Pancreas (tissue), 10 donors: ENCODE data around the gene LRIG3. TPM values are rescaled to one million over a fixed set of nuclear protein-coding genes. Genes with fewer than 3 reads are reported as not detected.

Experiments used
- ATAC-seq, 4 donors: fragments of 200-7000 bp; cut with Tn5 transposase; one replicate each; pipeline versions ENCODE4 v1.8.0 to v1.9.1; 2020; ENCODE audit warnings: mild to moderate bottlenecking in 4 of 4, moderate library complexity in 4 of 4
- DNase-seq, 6 donors: peaks; one replicate each; pipeline ENCODE4 v3.0.0-alpha.2; 2020
- FAIRE-seq: peaks from 2 replicates; lab custom pipeline; 2012; peaks lifted over from hg19 to GRCh38; lab: Jason Lieb, UNC
- H3K27ac ChIP-seq, 4 donors: fragments of 200-600 bp; sonication (generic); 1 replicate in 3 of 4; 2 replicates in 1 of 4; pipeline versions ENCODE4 v1.5.0 to v1.8.0; 2020
- H3K27me3 ChIP-seq, 4 donors: fragments of 200-600 bp; one replicate each; pipeline ENCODE4 v1.8.0; 2021
- H3K36me3 ChIP-seq, 3 donors: fragments of 200-600 bp; sonication (generic) in 1 of 3; one replicate each; pipeline versions ENCODE4 v1.5.0 to v1.8.0; 2020 to 2021
- H3K4me1 ChIP-seq, 3 donors: fragments of 200-600 bp; one replicate each; pipeline ENCODE4 v1.8.0; 2021
- H3K4me3 ChIP-seq, 4 donors: fragments of 200-600 bp; sonication (generic) in 2 of 4; one replicate each; pipeline versions ENCODE4 v1.5.0 to v1.8.0; 2020 to 2021
- H3K9me3 ChIP-seq, 4 donors: fragments of 200-600 bp; one replicate each; pipeline ENCODE4 v1.8.0; 2021
- WGBS, 2 donors: extraction: QIAGEN DNeasy Blood & Tissue Kit; methylation state at CpG; one replicate each; pipeline ENCODE4 v1.1.7; 2013; 5-methylcytosine and 5-hydroxymethylcytosine counted together
- intact Hi-C, 3 donors: fragments of 100-400 bp; cut with DNase I; formaldehyde crosslinking; loops; one replicate each; pipeline versions ENCODE4 v1.11.1 to v1.14.2; 2022
- polyA plus RNA-seq, 2 donors: library from polyadenylated mRNA; stranded (reverse); fragments of 200-250 nt; gene quantifications; one replicate each; pipeline ENCODE4 v1.2.3, GENCODE V29; 2013
- total RNA-seq, 6 donors: library from RNA; stranded (reverse); fragmentation: NEBNext Ultra II Directional in 4 of 6; extraction: Animal tissue kit (Norgen Biotek cat#: 25700) in 4 of 6; gene quantifications; one replicate each; pipeline versions ENCODE4 v1.2.1 to v1.2.4, GENCODE V29; 2021 to 2023
- TF ChIP-seq, protein P1 (sequence below), 4 donors: fragments of 200-600 bp; sonication (generic) in 3 of 4; IDR thresholded peaks; one replicate each; pipeline versions ENCODE4 v1.5.0 to v1.8.0; 2021; ENCODE audit warnings: antibody characterized with exemption in 4 of 4
- donor health status: healthy with polysubstance abuse.
- donor health status: DM: no; HTN: no; CAD: no; lungs with moderate emphysema.
- donor health status: DM: no; HTN: no; CAD: no.
- donor health status: control.
- donor health status: control.
- donor health status: Bipolar disorder and iron deficiency.
- donor health status: DM: yes; HTN: yes; CAD: no.
- donor health status: DM: no; HTN: no; CAD: no.
- donor health status: DM: no; HTN: no; CAD: no.
- donor health status: DM: yes; HTN: yes; CAD: no.

LRIG3 gene
- total and polyA plus RNA-seq, 8 donors, result 7.2 to 44.3 (median 25.0) TPM

- TF ChIP-seq, protein P1, sequence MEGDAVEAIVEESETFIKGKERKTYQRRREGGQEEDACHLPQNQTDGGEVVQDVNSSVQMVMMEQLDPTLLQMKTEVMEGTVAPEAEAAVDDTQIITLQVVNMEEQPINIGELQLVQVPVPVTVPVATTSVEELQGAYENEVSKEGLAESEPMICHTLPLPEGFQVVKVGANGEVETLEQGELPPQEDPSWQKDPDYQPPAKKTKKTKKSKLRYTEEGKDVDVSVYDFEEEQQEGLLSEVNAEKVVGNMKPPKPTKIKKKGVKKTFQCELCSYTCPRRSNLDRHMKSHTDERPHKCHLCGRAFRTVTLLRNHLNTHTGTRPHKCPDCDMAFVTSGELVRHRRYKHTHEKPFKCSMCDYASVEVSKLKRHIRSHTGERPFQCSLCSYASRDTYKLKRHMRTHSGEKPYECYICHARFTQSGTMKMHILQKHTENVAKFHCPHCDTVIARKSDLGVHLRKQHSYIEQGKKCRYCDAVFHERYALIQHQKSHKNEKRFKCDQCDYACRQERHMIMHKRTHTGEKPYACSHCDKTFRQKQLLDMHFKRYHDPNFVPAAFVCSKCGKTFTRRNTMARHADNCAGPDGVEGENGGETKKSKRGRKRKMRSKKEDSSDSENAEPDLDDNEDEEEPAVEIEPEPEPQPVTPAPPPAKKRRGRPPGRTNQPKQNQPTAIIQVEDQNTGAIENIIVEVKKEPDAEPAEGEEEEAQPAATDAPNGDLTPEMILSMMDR (IDR thresholded peaks at IDR 0.05), result no peak
- no peak overlapping the region for H3K4me3 ChIP-seq
- intact Hi-C loops, result no loop called here
- no peak for DNase-seq
- H3K4me1 ChIP-seq, result peaks cover 0 to 24% (median 11%) of the 10 kb centered on the region in 3 donors
- no peaks in the 10 kb centered on the region for H3K27me3 ChIP-seq
- no peak overlapping the region for H3K27ac ChIP-seq
- WGBS, 2 donors, result 65 to 71% methylated on average over 6 of the region's 6 CpGs
- no peaks in the 10 kb centered on the region for H3K9me3 ChIP-seq
- ATAC-seq, result no peak
- peaks cover 0 to 54% (median 19%) of the 10 kb centered on the region in 3 donors for H3K36me3 ChIP-seq
- FAIRE-seq, result no peak
These were observed 30.7 kb downstream of the LRIG3 start for GRCh38 chr12:58889557-58889956.

- FAIRE-seq, result no peak
These were observed 32.0 kb downstream of the LRIG3 start for GRCh38 chr12:58888131-58888783.

GRCh38 chr12:58887068-58887467 lies 33.2 kb downstream of the LRIG3 start:
- Histone ChIP-seq H3K4me1 (peaks cover 0 to 8% (median 0%) of the 10 kb centered on the region in 3 donors), H3K4me3 (no peak overlapping the region), H3K27me3 (no peaks in the 10 kb centered on the region), H3K9me3 (no peaks in the 10 kb centered on the region), H3K27ac (no peak overlapping the region), H3K36me3 (peaks cover 0 to 71% (median 26%) of the 10 kb centered on the region in 3 donors)
- FAIRE-seq (no peak), DNase-seq (no peak), ATAC-seq (no peak)
- TF ChIP-seq, protein P1 (IDR thresholded peaks at IDR 0.05), result no peak
- 85 to 94% methylated on average over 6 of the region's 6 CpGs for WGBS, 2 donors
- intact Hi-C loops, result no loop called here

More at GRCh38 chr12:58888131-58888783, 32.0 kb downstream of the LRIG3 start:
- 55 to 59% methylated on average over 4 of the region's 4 CpGs for WGBS, 2 donors
- no peak overlapping the region for H3K27ac ChIP-seq
- H3K36me3 ChIP-seq, result peaks cover 0 to 66% (median 23%) of the 10 kb centered on the region in 3 donors
- no peaks in the 10 kb centered on the region for H3K27me3 ChIP-seq
- H3K4me3 ChIP-seq, result no peak overlapping the region
- peaks cover 0 to 11% (median 0%) of the 10 kb centered on the region in 3 donors for H3K4me1 ChIP-seq
- TF ChIP-seq, protein P1 (IDR thresholded peaks at IDR 0.05), result no peak
- DNase-seq (peak in 3 of 6 donors; percentile 34 to 51 (median 51)), ATAC-seq (peak; percentile 60 to 89 (median 74))
- H3K9me3 ChIP-seq, result no peaks in the 10 kb centered on the region
- intact Hi-C loops, result no loop called here

DNA sequence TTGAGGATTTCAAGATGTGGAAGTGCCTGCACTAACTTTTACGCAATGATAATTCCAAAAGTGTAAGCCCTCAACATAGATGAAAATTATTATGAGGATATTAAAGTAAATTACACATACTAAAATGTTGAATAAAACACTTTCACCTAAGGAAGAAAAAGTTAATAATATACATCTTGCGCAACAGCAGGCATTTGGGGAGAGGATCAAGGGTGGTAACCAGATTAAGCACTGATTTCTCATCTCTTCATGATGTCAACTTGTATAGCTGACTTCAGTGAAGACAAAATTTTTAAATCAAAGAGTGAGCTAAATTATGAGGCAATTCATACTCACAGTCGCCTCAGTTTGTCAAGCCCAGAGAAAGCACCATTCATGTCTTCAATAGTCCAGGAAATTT lies 33.8 kb downstream of the LRIG3 start:
- TF ChIP-seq, protein P1 (IDR thresholded peaks at IDR 0.05), result no peak
- Histone ChIP-seq H3K27me3 (no peaks in the 10 kb centered on the region), H3K36me3 (peaks cover 0 to 76% (median 27%) of the 10 kb centered on the region in 3 donors), H3K4me1 (peaks cover 0 to 8% (median 0%) of the 10 kb centered on the region in 3 donors), H3K4me3 (no peak overlapping the region), H3K27ac (no peak overlapping the region), H3K9me3 (no peaks in the 10 kb centered on the region)
- FAIRE-seq (no peak), ATAC-seq (no peak), DNase-seq (no peak)
- intact Hi-C loops, result no loop called here
- WGBS, 2 donors, result 96 to 98% methylated on average over 3 of the region's 3 CpGs

DNA sequence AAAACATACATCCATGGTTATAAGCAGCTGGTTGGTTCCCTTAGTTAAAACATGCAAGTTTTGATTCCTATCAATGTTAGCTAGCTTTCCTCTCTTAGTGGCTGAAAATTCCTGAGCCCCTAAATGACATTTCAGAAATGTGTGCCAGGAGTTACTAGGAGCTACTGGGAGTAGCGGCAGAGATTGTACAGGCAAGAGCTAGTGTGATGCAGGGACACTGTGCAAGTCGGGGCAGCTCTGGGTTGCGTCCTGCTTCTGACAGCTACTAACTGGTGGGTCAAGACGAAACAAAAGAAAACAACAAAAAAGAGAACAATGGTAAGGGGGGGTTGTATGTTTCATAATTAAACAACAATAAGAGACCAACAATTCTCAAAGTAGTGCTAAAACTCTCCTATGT lies 35.4 kb downstream of the LRIG3 start:
- Histone ChIP-seq H3K27me3 (no peaks in the 10 kb centered on the region), H3K4me3 (no peak overlapping the region), H3K36me3 (peaks cover 0 to 85% (median 27%) of the 10 kb centered on the region in 3 donors), H3K9me3 (no peaks in the 10 kb centered on the region), H3K4me1 (peaks cover 0 to 8% (median 0%) of the 10 kb centered on the region in 3 donors), H3K27ac (no peak overlapping the region)
- DNase-seq (no peak), ATAC-seq (no peak), FAIRE-seq (no peak)
- intact Hi-C loops, result no loop called here
- 88 to 95% methylated on average over 4 of the region's 4 CpGs for WGBS, 2 donors
- TF ChIP-seq, protein P1 (IDR thresholded peaks at IDR 0.05), result no peak
